VCaP (cell line): ENCODE data around the gene KDM7A.

Experiments used
- H3K27ac ChIP-seq: fragments of 450-650 bp; 2 replicates; pipeline ENCODE4 v1.5.1; 2017
- TF ChIP-seq, protein P1 (sequence below): fragments of 450-650 bp; conservative IDR thresholded peaks from 2 replicates; pipeline ENCODE4 v1.5.1; 2017; ENCODE audit warnings: mild to moderate bottlenecking, moderate library complexity

KDM7A gene

DNA sequence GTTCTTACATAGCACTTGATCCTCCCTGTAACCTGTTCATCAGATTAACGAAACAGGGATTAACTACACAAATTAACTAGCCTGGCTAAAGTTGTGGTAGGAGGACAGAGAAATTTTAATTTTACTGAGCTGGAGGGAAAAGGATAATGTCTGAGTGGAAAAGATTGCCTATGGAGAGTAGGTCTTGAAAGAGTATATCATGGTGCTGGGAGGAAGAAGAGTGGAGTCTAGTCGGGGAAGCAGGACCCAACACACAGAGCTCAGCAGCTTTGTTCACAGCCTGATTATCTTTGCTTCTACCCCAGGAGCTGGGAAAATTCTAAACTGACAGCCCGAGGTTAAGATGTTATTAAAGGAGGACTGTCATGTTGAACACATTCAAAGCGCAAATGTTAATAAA lies 6.1 kb upstream of the KDM7A start:
- no peak overlapping the region for H3K27ac ChIP-seq
- TF ChIP-seq, protein P1, sequence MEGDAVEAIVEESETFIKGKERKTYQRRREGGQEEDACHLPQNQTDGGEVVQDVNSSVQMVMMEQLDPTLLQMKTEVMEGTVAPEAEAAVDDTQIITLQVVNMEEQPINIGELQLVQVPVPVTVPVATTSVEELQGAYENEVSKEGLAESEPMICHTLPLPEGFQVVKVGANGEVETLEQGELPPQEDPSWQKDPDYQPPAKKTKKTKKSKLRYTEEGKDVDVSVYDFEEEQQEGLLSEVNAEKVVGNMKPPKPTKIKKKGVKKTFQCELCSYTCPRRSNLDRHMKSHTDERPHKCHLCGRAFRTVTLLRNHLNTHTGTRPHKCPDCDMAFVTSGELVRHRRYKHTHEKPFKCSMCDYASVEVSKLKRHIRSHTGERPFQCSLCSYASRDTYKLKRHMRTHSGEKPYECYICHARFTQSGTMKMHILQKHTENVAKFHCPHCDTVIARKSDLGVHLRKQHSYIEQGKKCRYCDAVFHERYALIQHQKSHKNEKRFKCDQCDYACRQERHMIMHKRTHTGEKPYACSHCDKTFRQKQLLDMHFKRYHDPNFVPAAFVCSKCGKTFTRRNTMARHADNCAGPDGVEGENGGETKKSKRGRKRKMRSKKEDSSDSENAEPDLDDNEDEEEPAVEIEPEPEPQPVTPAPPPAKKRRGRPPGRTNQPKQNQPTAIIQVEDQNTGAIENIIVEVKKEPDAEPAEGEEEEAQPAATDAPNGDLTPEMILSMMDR, result no peak

DNA sequence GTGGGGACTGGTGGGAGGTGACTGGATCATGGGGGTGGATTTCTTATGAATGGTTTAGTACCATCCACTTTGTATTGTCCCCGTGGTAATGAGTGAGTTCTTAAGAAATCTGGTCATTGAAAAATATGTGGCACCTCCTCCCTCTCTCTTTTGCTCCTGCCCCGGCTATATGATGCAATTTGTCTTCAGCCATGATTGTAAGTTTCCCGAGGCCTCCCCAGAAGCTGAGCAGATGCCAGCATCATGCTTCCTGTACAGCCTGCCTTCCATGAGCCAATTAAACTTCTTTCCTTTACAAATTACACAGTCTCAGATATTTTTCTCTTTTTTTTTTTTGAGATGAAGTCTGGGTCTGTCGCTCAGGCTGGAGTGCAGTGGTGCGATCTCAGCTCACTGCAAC lies 2.6 kb upstream of the KDM7A start:
- TF ChIP-seq, protein P1, result no peak
- H3K27ac ChIP-seq, result no peak overlapping the region

DNA sequence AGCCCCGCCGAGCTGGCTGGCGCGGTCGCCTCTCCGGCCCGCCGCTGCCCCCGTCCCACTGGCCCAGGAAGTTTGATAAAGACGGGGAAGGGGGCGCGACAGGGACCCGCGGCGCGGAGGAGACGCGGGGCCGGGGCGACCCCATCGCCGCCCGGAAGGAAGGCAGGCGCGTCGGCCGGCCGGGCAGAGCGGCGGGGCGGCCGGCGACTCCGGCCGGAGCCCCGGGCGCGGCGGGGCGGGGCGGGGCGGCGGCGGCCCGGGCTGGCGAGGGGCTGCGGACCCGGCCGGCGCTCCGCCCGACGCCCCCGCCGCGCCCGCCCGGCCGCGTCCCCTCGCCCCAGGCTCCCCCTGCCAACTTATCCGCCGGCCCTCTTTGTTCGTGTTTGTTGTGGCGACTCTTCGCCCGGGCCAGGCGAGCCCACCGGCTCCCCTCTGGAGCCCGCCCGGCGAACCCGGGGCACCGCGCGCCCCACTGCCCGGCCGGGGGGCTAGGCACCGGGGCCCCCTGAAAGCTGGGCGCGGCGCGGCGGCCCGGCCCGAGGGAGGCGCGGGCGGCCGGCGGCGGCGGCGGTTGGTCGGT lies 571 bp downstream of the KDM7A start:
- TF ChIP-seq, protein P1, result no peak
- peak overlapping the region; percentile 97 for H3K27ac ChIP-seq

DNA sequence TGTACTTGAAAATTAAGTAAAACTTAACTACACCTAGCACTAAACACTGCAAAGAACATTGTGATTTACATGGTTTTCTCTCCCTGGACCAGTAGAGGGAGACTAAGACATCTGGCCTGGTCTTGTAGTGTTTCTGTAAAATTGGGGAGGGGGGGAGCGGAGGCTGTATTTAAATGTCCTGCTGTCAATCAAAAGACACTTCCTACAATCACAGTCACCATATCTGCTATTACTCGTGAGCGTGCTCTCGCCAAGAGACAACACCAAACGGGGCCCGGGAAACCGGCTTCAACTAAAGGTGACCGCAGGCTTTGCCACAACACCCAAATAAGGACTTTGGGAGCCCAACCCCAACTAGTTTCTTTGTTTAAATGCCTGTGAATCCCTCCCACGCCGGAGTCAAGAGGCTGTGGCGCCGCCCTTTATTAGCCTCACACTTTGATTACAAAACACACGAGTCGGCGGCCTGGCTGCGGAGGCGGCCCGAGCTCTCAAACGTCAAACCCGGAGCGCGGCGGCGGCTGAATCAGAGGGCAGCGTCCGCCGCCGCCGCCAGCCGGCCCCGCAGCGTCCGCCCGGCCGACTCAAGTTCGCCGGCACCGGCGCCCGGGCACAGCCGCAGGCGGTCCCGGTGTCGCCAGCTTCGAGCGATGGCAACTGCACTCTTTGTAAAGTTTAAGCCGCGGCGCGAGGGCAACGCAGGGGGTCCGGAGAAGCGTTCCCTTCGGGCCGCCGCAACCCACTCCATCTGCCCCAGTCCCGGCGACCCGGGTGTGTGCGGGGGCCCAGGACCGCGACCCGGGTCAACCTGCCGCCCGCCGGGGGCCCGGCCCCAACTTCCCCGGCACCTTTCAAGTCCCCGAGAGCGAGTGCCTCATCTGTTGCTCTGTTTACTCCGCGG lies 1.3 kb downstream of the KDM7A start:
- TF ChIP-seq, protein P1, result peak; percentile 94
- H3K27ac ChIP-seq, result peak overlapping the region; percentile 97

DNA sequence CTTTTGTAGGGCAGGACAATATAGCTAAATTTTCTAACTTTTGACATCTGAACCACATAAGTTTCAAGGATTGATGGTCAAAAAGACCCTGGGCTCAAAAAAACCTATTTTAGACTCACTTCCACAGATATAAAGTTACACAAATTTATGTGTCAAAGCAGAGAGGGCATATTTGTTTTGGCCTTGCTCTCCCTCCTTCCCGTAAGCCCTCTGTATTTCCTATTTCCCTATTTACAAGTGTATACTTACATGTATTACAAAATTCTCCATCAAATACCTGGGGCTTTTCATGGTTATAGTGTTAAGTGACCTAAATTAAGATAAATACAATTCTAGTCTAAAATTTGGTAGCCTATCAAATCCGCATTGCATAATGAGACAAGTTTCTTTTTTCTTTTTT lies 2.6 kb downstream of the KDM7A start:
- TF ChIP-seq, protein P1, result no peak
- peak overlapping the region; percentile 97 for H3K27ac ChIP-seq

DNA sequence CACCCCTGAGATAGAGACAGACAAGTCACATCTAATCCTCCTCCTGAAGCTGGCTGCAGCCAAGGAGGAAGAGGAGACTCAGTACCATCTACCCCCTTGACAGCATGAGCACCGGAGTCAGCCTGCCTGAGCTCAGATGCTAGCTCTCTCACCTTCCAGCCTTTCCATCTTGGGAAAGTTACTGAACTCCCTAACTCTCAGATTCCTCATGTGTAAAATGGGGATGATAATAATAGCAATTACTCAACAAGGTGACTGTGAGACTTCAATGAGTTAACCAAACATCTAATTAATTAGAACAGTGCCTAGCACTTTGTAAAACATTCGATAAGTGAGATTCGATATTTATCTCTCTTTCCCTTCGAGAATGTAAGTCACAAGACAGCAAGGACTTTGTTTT lies 6.4 kb downstream of the KDM7A start:
- TF ChIP-seq, protein P1, result no peak
- H3K27ac ChIP-seq, result no peak overlapping the region

DNA sequence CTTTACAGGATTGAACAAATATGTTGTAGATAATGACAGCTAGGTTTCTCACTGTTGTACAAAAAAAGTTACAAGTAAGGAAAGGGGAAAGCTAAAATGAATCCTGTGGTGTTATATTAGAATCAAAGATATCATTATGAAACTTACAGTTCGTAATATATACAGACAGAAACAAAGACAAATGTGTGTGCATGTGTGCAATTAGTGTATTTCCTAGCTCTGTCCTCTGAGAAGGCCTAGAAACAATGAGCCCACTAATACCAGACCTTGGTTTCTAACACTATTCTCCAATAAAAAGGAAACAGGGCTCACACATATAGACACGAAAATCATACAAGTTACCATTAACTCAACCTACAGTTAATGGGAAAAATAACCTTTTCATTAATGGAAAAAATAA lies 8.0 kb downstream of the KDM7A start:
- TF ChIP-seq, protein P1, result no peak
- H3K27ac ChIP-seq, result no peak overlapping the region
